ENCODE measurements around the gene NACC2. TPM values are rescaled to one million over a fixed set of nuclear protein-coding genes. Genes with fewer than 3 reads are reported as not detected.

Gene NACC2
- total RNA-seq, 2 donors from 2014 or later = 69.2 to 79.7 TPM

GRCh38 chr9:136016572-136017288, 78.4 kb downstream of the NACC2 start:
- Histone ChIP-seq H3K4me1 (ENCODE audit: control insufficient read depth in 1 of 2, low read depth in 2 of 2) (peaks cover 0 to 16% of the 10 kb centered on the region in 2 donors), H3K27ac (no peak overlapping the region), H3K36me3 (peaks cover 6% of the 10 kb centered on the region), H3K9me3 (no peaks in the 10 kb centered on the region), H3K4me3 (no peak overlapping the region), H3K27me3 (replicated peaks; ENCODE audit: insufficient read depth) (no peaks in the 10 kb centered on the region)
- no peak for DNase-seq (ENCODE audit: low spot score)
- no peak for TF ChIP-seq CTCF (IDR thresholded peaks at IDR 0.05)
- ATAC-seq (ENCODE audit: insufficient number of reproducible peaks, low FRiP score, low read depth) = no peak

GRCh38 chr9:136015656-136016571, 79.2 kb downstream of the NACC2 start:
- H3K27ac ChIP-seq = no peak overlapping the region
- no peaks in the 10 kb centered on the region for H3K9me3 ChIP-seq
- H3K27me3 ChIP-seq (replicated peaks; ENCODE audit: insufficient read depth) = no peaks in the 10 kb centered on the region
- H3K4me3 ChIP-seq = no peak overlapping the region
- H3K4me1 ChIP-seq (ENCODE audit: control insufficient read depth in 1 of 2, low read depth in 2 of 2) = peaks cover 0 to 16% of the 10 kb centered on the region in 2 donors
- DNase-seq (ENCODE audit: low spot score) = no peak
- peaks cover 12% of the 10 kb centered on the region for H3K36me3 ChIP-seq
- ATAC-seq (ENCODE audit: insufficient number of reproducible peaks, low FRiP score, low read depth) = no peak
- no peak for TF ChIP-seq CTCF (IDR thresholded peaks at IDR 0.05)

GRCh38 chr9:136014924-136015633, 80.0 kb downstream of the NACC2 start:
- Histone ChIP-seq H3K36me3 (peaks cover 21% of the 10 kb centered on the region), H3K27me3 (replicated peaks; ENCODE audit: insufficient read depth) (no peaks in the 10 kb centered on the region), H3K27ac (no peak overlapping the region), H3K4me3 (no peak overlapping the region), H3K9me3 (no peaks in the 10 kb centered on the region), H3K4me1 (ENCODE audit: control insufficient read depth in 1 of 2, low read depth in 2 of 2) (peaks cover 0 to 16% of the 10 kb centered on the region in 2 donors)
- ATAC-seq (ENCODE audit: insufficient number of reproducible peaks, low FRiP score, low read depth) = no peak
- DNase-seq (ENCODE audit: low spot score) = no peak
- no peak for TF ChIP-seq CTCF (IDR thresholded peaks at IDR 0.05)

- Histone ChIP-seq H3K27ac (no peak overlapping the region), H3K4me3 (no peak overlapping the region), H3K27me3 (replicated peaks; ENCODE audit: insufficient read depth) (no peaks in the 10 kb centered on the region), H3K4me1 (ENCODE audit: control insufficient read depth in 1 of 2, low read depth in 2 of 2) (peaks cover 0 to 16% of the 10 kb centered on the region in 2 donors), H3K9me3 (no peaks in the 10 kb centered on the region), H3K36me3 (peaks cover 21% of the 10 kb centered on the region)
- TF ChIP-seq CTCF (IDR thresholded peaks at IDR 0.05) = no peak
- ATAC-seq (ENCODE audit: insufficient number of reproducible peaks, low FRiP score, low read depth) = no peak
- no peak for DNase-seq (ENCODE audit: low spot score)
Observed at GRCh38 chr9:136014147-136014923, 80.8 kb downstream of the NACC2 start.

Measured in thoracic aorta (tissue), 2 donors.